Astrocyte of the spinal cord (primary cell): ENCODE measurements around the gene PIGT.

Experiments
- DNase-seq: peaks from one replicate; pipeline ENCODE4 v3.0.0; 2011; ENCODE audit warnings: low read depth, low spot score
- H3K4me3 ChIP-seq: 2 replicates; pipeline ENCODE4 v1.5.1; 2011; ENCODE audit warnings: low read depth, mild to moderate bottlenecking, low read length, moderate library complexity
- CTCF ChIP-seq: IDR thresholded peaks from 2 replicates; pipeline ENCODE4 v1.5.1; 2012; ENCODE audit warnings: low read depth, mild to moderate bottlenecking, low read length, inconsistent platforms
- in situ Hi-C: cut with HindIII; loops from 2 replicates; pipeline ENCODE4 v1.10.0; 2017; ENCODE audit warnings: low sequenced_read_pairs

PIGT gene

DNA sequence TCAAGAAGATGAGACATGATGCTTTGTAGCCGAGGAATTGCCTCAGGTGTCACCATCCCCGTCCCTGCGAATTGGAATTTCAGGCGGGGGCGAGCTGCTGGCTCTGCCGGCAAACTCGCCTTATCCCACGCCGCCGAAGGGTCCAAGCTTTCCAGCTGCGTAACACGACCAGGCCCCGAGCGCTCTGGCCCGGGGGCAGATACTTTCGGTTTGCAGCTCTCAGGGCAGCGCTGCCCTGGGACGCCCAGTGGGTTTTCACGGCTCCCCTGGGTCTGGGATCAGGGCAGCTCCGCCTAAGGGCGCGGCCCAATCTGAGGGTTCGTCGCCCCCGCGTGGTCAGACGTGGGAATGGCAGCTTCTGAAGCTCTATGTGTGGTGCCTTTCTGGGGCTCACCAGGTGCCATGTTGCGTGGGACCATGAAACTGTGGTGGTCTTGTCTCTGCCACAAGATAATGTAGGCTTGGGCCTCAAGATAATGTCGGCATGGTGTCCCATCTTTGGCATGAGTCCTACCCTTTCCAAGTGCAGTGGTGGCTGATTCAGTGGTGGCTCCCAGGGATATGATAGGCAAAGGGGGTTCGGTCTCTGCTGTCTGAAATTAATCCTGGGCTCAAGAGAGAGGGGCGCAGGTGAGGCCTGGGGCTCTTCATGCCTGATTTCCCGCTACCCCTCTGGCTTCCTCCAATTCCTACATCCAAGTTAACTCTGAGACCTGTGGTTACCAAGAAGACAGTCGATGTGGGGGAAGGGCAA, 21.0 kb downstream of the PIGT start:
- peak; percentile 75 for DNase-seq
- peak overlapping the region; percentile 45 for H3K4me3 ChIP-seq
- TF ChIP-seq CTCF = peak; percentile 93
- in situ Hi-C loops = no loop called here

- no peak overlapping the region for H3K4me3 ChIP-seq
- no peak for TF ChIP-seq CTCF
Observed at GRCh38 chr20:45440424-45440823, 24.5 kb downstream of the PIGT start.

GRCh38 chr20:45440891-45441685, 25.1 kb downstream of the PIGT start:
- in situ Hi-C loops = no loop called here
- H3K4me3 ChIP-seq = no peak overlapping the region
- no peak for TF ChIP-seq CTCF
- no peak for DNase-seq

More at GRCh38 chr20:45440424-45440823, 24.5 kb downstream of the PIGT start:
- in situ Hi-C loops = no loop called here
- no peak for DNase-seq

DNA sequence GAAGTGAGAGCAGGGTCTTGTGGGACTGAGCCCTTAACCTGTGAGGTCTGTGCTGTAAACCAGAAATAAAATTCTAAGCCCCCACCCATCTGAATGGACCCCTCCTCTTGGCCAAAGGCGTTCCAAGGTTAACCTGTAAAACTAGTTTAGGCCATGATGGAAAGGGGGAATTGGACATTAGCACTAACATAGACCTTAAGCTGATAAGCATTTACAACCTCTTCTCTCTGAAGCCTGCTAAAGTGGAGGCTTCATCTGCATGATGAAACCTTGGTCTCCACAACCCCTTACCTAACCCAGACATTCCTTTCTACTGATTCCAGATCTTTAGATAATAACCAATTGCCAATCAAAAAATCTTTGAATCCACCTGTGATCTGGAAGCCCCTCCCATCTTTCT, 25.8 kb downstream of the PIGT start:
- DNase-seq = no peak
- no peak for TF ChIP-seq CTCF
- H3K4me3 ChIP-seq = no peak overlapping the region
- in situ Hi-C loops = no loop called here

DNA sequence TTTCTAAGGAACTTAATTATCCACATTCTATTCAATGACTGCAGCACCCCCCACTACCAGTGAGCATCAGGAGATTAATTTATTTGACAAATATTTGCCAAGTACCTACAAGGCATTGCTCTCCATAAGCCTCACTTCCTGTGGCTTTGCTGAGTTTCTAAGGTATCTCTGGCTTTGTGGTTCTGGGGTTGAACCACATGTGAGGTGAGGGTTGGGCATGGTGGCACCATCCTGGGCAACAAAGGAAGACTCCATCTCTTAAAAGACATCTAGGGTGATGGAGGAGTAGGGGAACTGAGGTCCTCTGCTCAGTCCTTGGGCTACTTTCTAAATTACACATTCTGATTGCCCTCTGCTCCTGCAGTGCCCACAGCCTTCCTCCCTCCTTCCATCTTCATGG, 28.1 kb downstream of the PIGT start:
- in situ Hi-C loops = no loop called here
- TF ChIP-seq CTCF = no peak
- H3K4me3 ChIP-seq = no peak overlapping the region
- no peak for DNase-seq

DNA sequence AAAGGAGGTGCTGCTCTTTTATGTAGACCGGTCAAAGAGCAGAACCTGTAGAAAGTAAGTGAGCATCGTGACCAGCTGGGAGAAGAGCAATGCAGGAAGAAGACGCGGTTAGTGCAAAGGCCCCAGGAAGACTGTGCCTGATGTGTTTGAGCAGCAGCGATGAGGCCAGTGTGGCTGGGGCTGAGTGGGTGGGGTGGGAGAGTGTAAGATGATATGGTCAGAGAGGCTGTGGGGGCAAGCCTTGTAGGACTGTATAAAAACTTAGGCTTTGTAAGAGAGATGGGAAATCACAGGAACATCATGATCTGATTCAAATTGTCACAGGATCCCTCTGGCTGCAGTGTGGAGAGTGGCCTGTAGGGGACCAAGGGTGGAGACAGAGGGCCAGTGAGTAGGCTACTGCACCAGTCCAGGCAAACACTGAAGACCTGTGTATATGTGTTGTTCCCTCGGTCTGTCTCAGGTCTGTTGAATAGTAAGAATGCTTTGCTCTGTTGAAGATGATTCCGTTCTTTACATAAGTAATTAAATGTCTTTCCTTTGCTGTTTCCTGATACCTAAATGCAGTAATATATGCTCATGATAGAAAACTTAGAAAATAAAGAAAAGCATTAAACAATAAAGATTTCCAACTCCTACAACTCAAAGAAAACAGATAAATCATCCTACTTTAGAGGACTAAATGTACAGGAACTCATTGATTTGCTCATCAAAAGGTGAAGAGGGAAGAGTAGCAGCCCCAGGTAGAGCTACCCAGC, 30.0 kb downstream of the PIGT start:
- no peak for DNase-seq
- no peak overlapping the region for H3K4me3 ChIP-seq
- peak; percentile 49 for TF ChIP-seq CTCF
- in situ Hi-C loops = no loop called here
